OCI-LY1 (cell line): ENCODE results near the gene GLT1D1.

Source experiments
- H2AFZ ChIP-seq: fragments of 200-600 bp; sonication (generic), shearing (Covaris generic); 2 replicates; pipeline ENCODE4 v1.6.0; 2014; ENCODE audit warnings: antibody characterized with exemption, mild to moderate bottlenecking, low read length
- H3F3A ChIP-seq: fragments of 200-600 bp; sonication (generic), shearing (Covaris generic); 2 replicates; pipeline ENCODE4 v1.6.0; 2014; ENCODE audit warnings: mild to moderate bottlenecking, antibody characterized with exemption, low read length, moderate library complexity; ENCODE audit not compliant: insufficient read depth
- H3K27ac ChIP-seq: fragments of 200-600 bp; sonication (generic); 2 replicates; pipeline ENCODE4 v1.5.1; 2014; ENCODE audit warnings: low read length, mixed run types, mild to moderate bottlenecking, low read depth; ENCODE audit not compliant: poor library complexity, severe bottlenecking
- H3K27me3 ChIP-seq: fragments of 200-600 bp; sonication (generic); 2 replicates; pipeline ENCODE4 v1.6.0; 2014; ENCODE audit warnings: antibody characterized with exemption, mild to moderate bottlenecking, low read length, moderate library complexity; ENCODE audit not compliant: insufficient read depth
- H3K36me3 ChIP-seq: fragments of 200-600 bp; sonication (generic); 2 replicates; pipeline ENCODE4 v1.6.1; 2014; ENCODE audit warnings: mild to moderate bottlenecking, antibody characterized with exemption, low read length, moderate library complexity, mixed read lengths; ENCODE audit not compliant: insufficient read depth
- H3K4me1 ChIP-seq: fragments of 200-600 bp; sonication (generic); 2 replicates; pipeline ENCODE4 v1.5.1; 2014; ENCODE audit warnings: mild to moderate bottlenecking, low read length, moderate library complexity; ENCODE audit not compliant: insufficient read depth, severe bottlenecking
- H3K4me2 ChIP-seq: fragments of 200-600 bp; sonication (generic), shearing (Covaris generic); 2 replicates; pipeline ENCODE4 v1.6.1; 2014; ENCODE audit warnings: low read length
- H3K4me3 ChIP-seq: fragments of 200-600 bp; sonication (generic); 2 replicates; pipeline ENCODE4 v1.5.1; 2014; ENCODE audit warnings: low read length, low read depth, mild to moderate bottlenecking, mixed read lengths; ENCODE audit not compliant: poor library complexity, severe bottlenecking
- H3K79me2 ChIP-seq: fragments of 200-600 bp; shearing (Covaris generic); 2 replicates; pipeline ENCODE4 v1.6.1; 2016; ENCODE audit warnings: mixed run types, low read length, mixed read lengths; ENCODE audit not compliant: insufficient read depth
- H3K9ac ChIP-seq: fragments of 200-600 bp; sonication (generic), shearing (Covaris generic); 2 replicates; pipeline ENCODE4 v1.6.1; 2014; ENCODE audit warnings: mild to moderate bottlenecking, low read length, mixed read lengths
- H3K9me2 ChIP-seq: fragments of 200-600 bp; sonication (generic), shearing (Covaris generic); 2 replicates; pipeline ENCODE4 v1.6.1; 2014; ENCODE audit warnings: low read depth, mild to moderate bottlenecking, low read length, mixed read lengths
- H3K9me3 ChIP-seq: fragments of 200-600 bp; shearing (Covaris generic); 2 replicates; pipeline ENCODE4 v1.6.1; 2014; ENCODE audit warnings: low read length, mixed read lengths
- H4K20me1 ChIP-seq: fragments of 200-600 bp; sonication (generic), shearing (Covaris generic); 2 replicates; pipeline ENCODE4 v1.6.0; 2016; ENCODE audit warnings: mild to moderate bottlenecking, low read length; ENCODE audit not compliant: insufficient read depth
- CTCF ChIP-seq: fragments of 200-600 bp; sonication (generic), shearing (Covaris generic); IDR thresholded peaks from 2 replicates; pipeline ENCODE4 v1.5.1; 2017; ENCODE audit warnings: mild to moderate bottlenecking, antibody characterized with exemption, low read length, moderate library complexity, mixed read lengths
- EZH2 ChIP-seq: fragments of 200-600 bp; sonication (generic), shearing (Covaris generic); IDR thresholded peaks from 2 replicates; pipeline ENCODE4 v1.8.0; 2017; ENCODE audit warnings: borderline replicate concordance, mixed run types, mild to moderate bottlenecking, antibody characterized with exemption, low read length, moderate library complexity, mixed read lengths

Gene GLT1D1

GRCh38 chr12:129009833-129010622, 156.8 kb downstream of the GLT1D1 start:
- Histone ChIP-seq H3K27me3 (no peaks in the 10 kb centered on the region), H3K36me3 (no peaks in the 10 kb centered on the region), H3K79me2 (no peaks in the 10 kb centered on the region), H3K9me3 (no peaks in the 10 kb centered on the region), H4K20me1 (no peaks in the 10 kb centered on the region), H2AFZ (no peak overlapping the region), H3K4me1 (no peaks in the 10 kb centered on the region), H3K4me2 (no peak overlapping the region), H3K4me3 (no peak overlapping the region), H3K27ac (no peak overlapping the region), H3K9me2 (no peaks in the 10 kb centered on the region), H3F3A (no peaks in the 10 kb centered on the region), H3K9ac (no peak overlapping the region)
- TF ChIP-seq EZH2 = no peak

- H4K20me1 ChIP-seq = no peaks in the 10 kb centered on the region
- no peak overlapping the region for H3K4me3 ChIP-seq
- no peaks in the 10 kb centered on the region for H3K36me3 ChIP-seq
- H2AFZ ChIP-seq = no peak overlapping the region
- no peaks in the 10 kb centered on the region for H3K9me3 ChIP-seq
- H3K79me2 ChIP-seq = no peaks in the 10 kb centered on the region
- no peak overlapping the region for H3K4me2 ChIP-seq
- H3K4me1 ChIP-seq = no peaks in the 10 kb centered on the region
- H3K27ac ChIP-seq = no peak overlapping the region
- H3F3A ChIP-seq = no peaks in the 10 kb centered on the region
- TF ChIP-seq EZH2 (no peak), CTCF (no peak)
- H3K9me2 ChIP-seq = no peaks in the 10 kb centered on the region
- no peaks in the 10 kb centered on the region for H3K27me3 ChIP-seq
- no peak overlapping the region for H3K9ac ChIP-seq
Observed at GRCh38 chr12:129016159-129016558, 162.9 kb downstream of the GLT1D1 start.

GRCh38 chr12:129025055-129025454, 171.8 kb downstream of the GLT1D1 start:
- TF ChIP-seq EZH2 = no peak
- TF ChIP-seq CTCF = no peak
- no peaks in the 10 kb centered on the region for H3K36me3 ChIP-seq
- H3K9ac ChIP-seq = no peak overlapping the region
- no peaks in the 10 kb centered on the region for H3K79me2 ChIP-seq
- H3K27ac ChIP-seq = no peak overlapping the region
- no peaks in the 10 kb centered on the region for H3K9me3 ChIP-seq
- H3K27me3 ChIP-seq = no peaks in the 10 kb centered on the region
- H3K9me2 ChIP-seq = no peaks in the 10 kb centered on the region
- no peaks in the 10 kb centered on the region for H3K4me1 ChIP-seq
- H3K4me2 ChIP-seq = no peak overlapping the region
- H4K20me1 ChIP-seq = no peaks in the 10 kb centered on the region
- H3K4me3 ChIP-seq = no peak overlapping the region
- no peak overlapping the region for H2AFZ ChIP-seq
- H3F3A ChIP-seq = no peaks in the 10 kb centered on the region

GRCh38 chr12:129028844-129029243, 175.6 kb downstream of the GLT1D1 start:
- no peaks in the 10 kb centered on the region for H3K79me2 ChIP-seq
- H3K9me3 ChIP-seq = no peaks in the 10 kb centered on the region
- no peaks in the 10 kb centered on the region for H3F3A ChIP-seq
- no peaks in the 10 kb centered on the region for H3K36me3 ChIP-seq
- no peak overlapping the region for H3K9ac ChIP-seq
- H2AFZ ChIP-seq = no peak overlapping the region
- no peaks in the 10 kb centered on the region for H3K4me1 ChIP-seq
- H4K20me1 ChIP-seq = no peaks in the 10 kb centered on the region
- no peak overlapping the region for H3K4me3 ChIP-seq
- H3K4me2 ChIP-seq = no peak overlapping the region
- no peaks in the 10 kb centered on the region for H3K27me3 ChIP-seq
- no peak overlapping the region for H3K27ac ChIP-seq
- H3K9me2 ChIP-seq = no peaks in the 10 kb centered on the region
- TF ChIP-seq CTCF (no peak), EZH2 (no peak)
